NOMO-1 treated with DMSO at 0.1 percent for 48 hours (cell line): ENCODE measurements around the gene SLTM.
"Not testable (repeated sequence)": the region's sequence is repeated elsewhere in the genome, so short reads cannot be mapped to it uniquely, and the experiment has no call there.

Source experiments
- DNase-seq: peaks from one replicate; lab custom pipeline; 2025; ENCODE audit not compliant: unreplicated experiment; lab: John Stamatoyannopoulos, UW

The SLTM gene

GRCh38 chr15:58929891-58930416 lies 3.5 kb downstream of the SLTM start:
- no peak for DNase-seq

- DNase-seq: no peak
Observed at GRCh38 chr15:58926823-58927222, 6.7 kb downstream of the SLTM start.

GRCh38 chr15:58924327-58924726 lies 9.2 kb downstream of the SLTM start:
- peak; percentile 4 for DNase-seq

- DNase-seq: no peak
Observed at GRCh38 chr15:58923696-58924300, 9.7 kb downstream of the SLTM start.

- DNase-seq: no peak
Observed at GRCh38 chr15:58923284-58923683, 10.2 kb downstream of the SLTM start.

- no peak for DNase-seq
Observed at GRCh38 chr15:58921267-58921790, 12.2 kb downstream of the SLTM start.

- not testable (repeated sequence) for DNase-seq
Observed at GRCh38 chr15:58920447-58920846, 13.0 kb downstream of the SLTM start.

GRCh38 chr15:58919232-58919631 lies 14.2 kb downstream of the SLTM start:
- DNase-seq: no peak

GRCh38 chr15:58918239-58918638 lies 15.2 kb downstream of the SLTM start:
- DNase-seq: no peak

- not testable (repeated sequence) for DNase-seq
Observed at GRCh38 chr15:58917613-58918129, 15.8 kb downstream of the SLTM start.

- DNase-seq: no peak
Observed at GRCh38 chr15:58916962-58917361, 16.5 kb downstream of the SLTM start.

- no peak for DNase-seq
Observed at GRCh38 chr15:58910456-58910855, 23.0 kb downstream of the SLTM start.

GRCh38 chr15:58909616-58910015 lies 23.9 kb downstream of the SLTM start:
- no peak for DNase-seq

GRCh38 chr15:58908550-58909309 lies 24.7 kb downstream of the SLTM start:
- DNase-seq: no peak

- no peak for DNase-seq
Observed at GRCh38 chr15:58900631-58901030, 32.8 kb downstream of the SLTM start.

- DNase-seq: no peak
Observed at GRCh38 chr15:58898150-58898680, 35.3 kb downstream of the SLTM start.

GRCh38 chr15:58889363-58889762 lies 44.1 kb downstream of the SLTM start:
- DNase-seq: no peak

- DNase-seq: no peak
Observed at GRCh38 chr15:58886921-58887320, 46.6 kb downstream of the SLTM start.

GRCh38 chr15:58883926-58884325 lies 49.6 kb downstream of the SLTM start:
- peak; percentile 52 for DNase-seq

GRCh38 chr15:58882243-58882642 lies 51.2 kb downstream of the SLTM start:
- no peak for DNase-seq

GRCh38 chr15:58880320-58880719 lies 53.2 kb downstream of the SLTM start:
- no peak for DNase-seq
